HEK293T (cell line): Measurements from ENCODE around the gene PLEKHA7.

Experiments
- SP1 ChIP-seq: fragments of 450-650 bp; IDR thresholded peaks from 2 replicates; pipeline ENCODE4 v1.6.1; 2017
- SUZ12 ChIP-seq: fragments of 450-650 bp; IDR thresholded peaks from 2 replicates; pipeline ENCODE4 v1.6.1; 2016; ENCODE audit warnings: mild to moderate bottlenecking
- TARDBP ChIP-seq: fragments of 450-650 bp; IDR thresholded peaks from 2 replicates; pipeline ENCODE4 v1.6.1; 2016
- ZNF384 ChIP-seq: fragments of 450-650 bp; IDR thresholded peaks from 2 replicates; pipeline ENCODE4 v1.6.1; 2016
- TF ChIP-seq, protein P1 (sequence below): fragments of 450-650 bp; IDR thresholded peaks from 2 replicates; pipeline ENCODE4 v1.6.1; 2016

DNA sequence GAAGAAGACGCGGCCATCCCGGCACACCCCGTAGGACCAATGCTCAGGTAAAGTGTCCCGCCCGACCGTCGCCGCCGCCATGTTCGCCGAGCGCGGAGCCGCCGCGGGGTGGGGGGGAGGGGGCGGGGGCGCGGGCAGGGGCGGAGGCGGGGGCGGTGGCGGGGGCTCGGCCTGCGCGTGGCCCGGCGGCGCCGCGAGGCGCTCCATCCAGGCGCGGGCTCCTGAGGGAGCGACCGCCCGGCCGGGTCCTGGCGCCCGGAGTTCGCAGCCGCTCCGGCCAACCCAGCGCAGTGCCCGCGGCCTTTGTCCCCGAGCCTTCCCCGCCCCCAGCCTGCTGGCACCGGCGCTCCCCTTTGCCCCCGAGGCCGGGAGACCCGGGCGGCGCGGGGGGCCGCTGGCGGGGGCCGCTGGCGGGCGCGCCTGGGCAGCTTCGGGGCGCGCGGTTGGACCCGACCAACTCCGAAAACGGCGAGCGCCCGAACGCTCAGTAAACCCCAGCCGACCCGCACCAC, at the start of gene PLEKHA7:
- TF ChIP-seq SUZ12 (no peak), TARDBP (no peak), SP1 (no peak), ZNF384 (no peak)
- TF ChIP-seq, protein P1, sequence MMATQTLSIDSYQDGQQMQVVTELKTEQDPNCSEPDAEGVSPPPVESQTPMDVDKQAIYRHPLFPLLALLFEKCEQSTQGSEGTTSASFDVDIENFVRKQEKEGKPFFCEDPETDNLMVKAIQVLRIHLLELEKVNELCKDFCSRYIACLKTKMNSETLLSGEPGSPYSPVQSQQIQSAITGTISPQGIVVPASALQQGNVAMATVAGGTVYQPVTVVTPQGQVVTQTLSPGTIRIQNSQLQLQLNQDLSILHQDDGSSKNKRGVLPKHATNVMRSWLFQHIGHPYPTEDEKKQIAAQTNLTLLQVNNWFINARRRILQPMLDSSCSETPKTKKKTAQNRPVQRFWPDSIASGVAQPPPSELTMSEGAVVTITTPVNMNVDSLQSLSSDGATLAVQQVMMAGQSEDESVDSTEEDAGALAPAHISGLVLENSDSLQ = no peak
